Endodermal cell (in vitro differentiated cells): ENCODE data around the gene IFI30. TPM values are rescaled to one million over a fixed set of nuclear protein-coding genes. Genes with fewer than 3 reads are reported as not detected.
A peak's percentile ranks its signal among the peaks of the same experiment; 100 is the strongest.
"Not testable (repeated sequence)": the region's sequence is repeated elsewhere in the genome, so short reads cannot be mapped to it uniquely, and the experiment has no call there.

Experiments used
- DNase-seq: peaks from one replicate; pipeline ENCODE4 v3.0.0-alpha.2; 2017
- H3K27ac ChIP-seq: 2 replicates; pipeline ENCODE4 v1.5.1; 2013; ENCODE audit warnings: mild to moderate bottlenecking, low read depth, low read length, moderate library complexity
- H3K27me3 ChIP-seq: 2 replicates; pipeline ENCODE4 v1.6.1; 2013; ENCODE audit warnings: mild to moderate bottlenecking, low read length, moderate library complexity; ENCODE audit not compliant: insufficient read depth, control insufficient read depth, poor library complexity, severe bottlenecking
- H3K36me3 ChIP-seq: 2 replicates; pipeline ENCODE4 v1.7.0; 2013; ENCODE audit warnings: mild to moderate bottlenecking, low read length, moderate library complexity; ENCODE audit not compliant: control insufficient read depth, insufficient read depth
- H3K4me1 ChIP-seq: one replicate; pipeline ENCODE4 v1.7.0; 2013; ENCODE audit warnings: low read length; ENCODE audit not compliant: control insufficient read depth, insufficient read depth
- H3K4me3 ChIP-seq: 2 replicates; pipeline ENCODE4 v1.5.1; 2013; ENCODE audit warnings: mild to moderate bottlenecking, low read length, moderate library complexity
- H3K9ac ChIP-seq: 2 replicates; pipeline ENCODE4 v1.6.1; 2013; ENCODE audit warnings: mild to moderate bottlenecking, low read length, moderate library complexity; ENCODE audit not compliant: poor library complexity, severe bottlenecking; ENCODE audit errors: extremely low read depth
- H3K9me3 ChIP-seq: 2 replicates; pipeline ENCODE4 v1.6.1; 2013; ENCODE audit warnings: mild to moderate bottlenecking, low read length, moderate library complexity; ENCODE audit not compliant: control insufficient read depth
- H3K27ac Mint-ChIP-seq: 2 replicates; pipeline ENCODE4 v1.8.0; 2020; ENCODE audit warnings: mixed read lengths
- H3K27me3 Mint-ChIP-seq: 2 replicates; pipeline ENCODE4 v1.8.0; 2021; ENCODE audit warnings: mild to moderate bottlenecking, mixed read lengths; ENCODE audit not compliant: insufficient read depth
- H3K36me3 Mint-ChIP-seq: 2 replicates; pipeline ENCODE4 v1.8.0; 2020; ENCODE audit warnings: low read depth, mixed read lengths
- H3K4me1 Mint-ChIP-seq: 2 replicates; pipeline ENCODE4 v1.8.0; 2020; ENCODE audit warnings: mixed read lengths
- H3K4me3 Mint-ChIP-seq: 2 replicates; pipeline ENCODE4 v1.8.0; 2020; ENCODE audit warnings: mild to moderate bottlenecking, moderate library complexity, mixed read lengths
- H3K9me3 Mint-ChIP-seq: 2 replicates; pipeline ENCODE4 v1.8.0; 2020; ENCODE audit warnings: mild to moderate bottlenecking, mixed read lengths
- CTCF ChIP-seq: fragments of 200-600 bp; sonication (generic); conservative IDR thresholded peaks from 2 replicates; pipeline ENCODE4 v1.5.0; 2021; ENCODE audit warnings: antibody characterized with exemption, mild to moderate bottlenecking
- WGBS, 2 experiments: methylation state at CpG; one replicate each; pipeline versions ENCODE4 v1.1.5 to v1.1.7; 2013; ENCODE audit warnings: missing lambda C conversion rate in 2 of 2, mixed read lengths in 1 of 2; ENCODE audit not compliant: insufficient coverage in 1 of 2, insufficient read length in 1 of 2; 5-methylcytosine and 5-hydroxymethylcytosine counted together
- total RNA-seq, 2 donors: library from RNA; stranded (reverse); fragmentation: NEBNext Ultra II Directional in 1 of 2; extraction: Animal tissue kit (Norgen Biotek cat#: 25700) in 1 of 2; gene quantifications; 2 replicates in 1 of 2; 3 replicates in 1 of 2; pipeline ENCODE4 v1.2.1, GENCODE V29; 2021

The IFI30 gene
- total RNA-seq, 2 donors from 2014 or later: 10.6 to 11.0 TPM

- 19 to 23% methylated on average over 19 to 34 of the region's 36 CpGs for WGBS, 2 experiments
- Mint-ChIP-seq H3K4me1 (peaks cover 6% of the 10 kb centered on the region), H3K36me3 (peaks cover 3% of the 10 kb centered on the region), H3K4me3 (peak overlapping the region; percentile 78), H3K27me3 (peaks cover 15% of the 10 kb centered on the region), H3K27ac (peak overlapping the region; percentile 91), H3K9me3 (no peaks in the 10 kb centered on the region)
- peaks cover 5% of the 10 kb centered on the region for H3K27me3 ChIP-seq
- no peaks in the 10 kb centered on the region for H3K4me1 ChIP-seq
- no peaks in the 10 kb centered on the region for H3K9me3 ChIP-seq
- peak overlapping the region; percentile 86 for H3K27ac ChIP-seq
- peak; percentile 85 for DNase-seq
- H3K4me3 ChIP-seq: peak overlapping the region; percentile 87
- TF ChIP-seq CTCF: no peak
- no peaks in the 10 kb centered on the region for H3K36me3 ChIP-seq
- peak overlapping the region; percentile 77 for H3K9ac ChIP-seq
Measured at GRCh38 chr19:18205200-18205892, 31.7 kb downstream of the IFI30 start.

- Mint-ChIP-seq H3K27ac (peak overlapping the region; percentile 91), H3K27me3 (peaks cover 15% of the 10 kb centered on the region), H3K9me3 (no peaks in the 10 kb centered on the region), H3K4me1 (peaks cover 6% of the 10 kb centered on the region), H3K36me3 (peaks cover 3% of the 10 kb centered on the region), H3K4me3 (peak overlapping the region; percentile 78)
- Histone ChIP-seq H3K9ac (no peak overlapping the region), H3K4me1 (no peaks in the 10 kb centered on the region), H3K4me3 (peak overlapping the region; percentile 87), H3K27me3 (peaks cover 5% of the 10 kb centered on the region), H3K36me3 (no peaks in the 10 kb centered on the region), H3K9me3 (no peaks in the 10 kb centered on the region), H3K27ac (no peak overlapping the region)
- 86 to 100% methylated on average over 2 to 12 of the region's 12 CpGs for WGBS, 2 experiments
- no peak for DNase-seq
- TF ChIP-seq CTCF: no peak
Measured at GRCh38 chr19:18206018-18206417, 32.4 kb downstream of the IFI30 start.

- peak; percentile 87 for DNase-seq
- H3K27ac Mint-ChIP-seq: no peak overlapping the region
- Histone ChIP-seq H3K4me3 (no peak overlapping the region), H3K36me3 (no peaks in the 10 kb centered on the region), H3K27me3 (peaks cover under 1% of the 10 kb centered on the region), H3K9ac (no peak overlapping the region), H3K27ac (no peak overlapping the region), H3K9me3 (no peaks in the 10 kb centered on the region), H3K4me1 (no peaks in the 10 kb centered on the region)
- no peaks in the 10 kb centered on the region for H3K9me3 Mint-ChIP-seq
- 47 to 71% methylated on average over 17 to 32 of the region's 32 CpGs for WGBS, 2 experiments
- no peak overlapping the region for H3K4me3 Mint-ChIP-seq
- H3K36me3 Mint-ChIP-seq: no peaks in the 10 kb centered on the region
- peaks cover 5% of the 10 kb centered on the region for H3K27me3 Mint-ChIP-seq
- peak; percentile 80 for TF ChIP-seq CTCF
- peaks cover 3% of the 10 kb centered on the region for H3K4me1 Mint-ChIP-seq
Measured at GRCh38 chr19:18208098-18208951, 34.7 kb downstream of the IFI30 start.

- not testable (repeated sequence) for H3K4me3 Mint-ChIP-seq, DNase-seq, H3K27ac ChIP-seq, H3K36me3 Mint-ChIP-seq, H3K4me3 ChIP-seq, H3K27me3 Mint-ChIP-seq, H3K4me1 ChIP-seq, H3K9me3 ChIP-seq, H3K9me3 Mint-ChIP-seq, H3K27ac Mint-ChIP-seq, H3K4me1 Mint-ChIP-seq, H3K36me3 ChIP-seq, H3K9ac ChIP-seq, H3K27me3 ChIP-seq
- WGBS, 2 experiments: 90 to 92% methylated on average over 4 to 5 of the region's 5 CpGs
Measured at GRCh38 chr19:18209912-18210311, 36.3 kb downstream of the IFI30 start.
